ENCODE data around the gene ATP1B3. TPM values are rescaled to one million over a fixed set of nuclear protein-coding genes. Genes with fewer than 3 reads are reported as not detected.

ATP1B3 gene
- polyA plus RNA-seq, 1 donor (not counting 4 experiments of a cell fraction or from before 2014, with no cell fraction given) = 345 TPM

DNA sequence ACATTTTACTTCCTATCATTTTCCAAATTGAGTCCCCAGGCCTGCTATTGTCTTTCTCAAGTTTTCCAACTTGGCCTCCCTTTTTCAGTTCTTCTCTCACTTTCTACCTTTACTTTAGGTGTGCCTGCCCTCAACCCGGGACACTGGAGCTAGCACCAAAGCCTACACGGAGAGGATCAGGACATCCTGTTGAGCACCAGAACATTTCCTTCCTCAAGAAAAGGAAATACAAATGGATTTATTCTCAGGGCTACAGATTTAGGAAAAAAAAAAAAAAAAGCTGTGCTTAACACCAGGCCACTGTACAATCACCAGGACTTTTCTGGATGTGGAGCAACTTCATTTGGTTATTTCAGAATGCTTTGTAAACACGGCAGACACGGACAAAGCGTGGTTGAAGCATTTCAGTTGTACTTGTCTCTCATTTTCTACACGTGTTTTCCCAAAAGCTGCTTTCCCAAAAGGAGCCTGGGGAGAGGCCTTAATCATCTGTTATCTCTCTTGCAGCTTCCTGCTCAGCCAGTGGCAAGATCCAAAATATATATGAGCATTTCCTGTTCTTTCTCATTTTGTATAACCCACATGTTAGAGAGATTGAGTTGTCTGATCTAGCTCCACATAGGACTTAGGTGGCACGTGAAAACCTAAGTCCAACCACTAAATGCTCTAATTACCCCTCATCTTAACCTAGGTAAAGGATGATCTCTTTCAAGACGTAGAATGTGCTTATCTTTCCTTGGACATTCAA is 15.5 kb upstream of the ATP1B3 start:
- no peak for DNase-seq (ENCODE audit: low read depth, low spot score)
- peaks cover 5% of the 10 kb centered on the region for H3K4me1 ChIP-seq (ENCODE audit: control insufficient read depth, extremely low read depth, insufficient read depth, low read length)
- H3K4me2 ChIP-seq (ENCODE audit: control insufficient read depth, extremely low read depth, insufficient read depth, low read depth, low read length) = no peak overlapping the region
- no peak for FAIRE-seq
- no peaks in the 10 kb centered on the region for H4K20me1 ChIP-seq (ENCODE audit: control insufficient read depth, extremely low read depth, insufficient read depth, low read length)
- H3K9ac ChIP-seq (ENCODE audit: control insufficient read depth, extremely low read depth, insufficient read depth, low read length) = no peak overlapping the region
- dilution Hi-C loops (cut with MboI; ENCODE audit: extremely low pct_ligation_motif_present, low sequenced_read_pairs) = no loop called here
- H3K79me2 ChIP-seq (ENCODE audit: control insufficient read depth, insufficient read depth, low read length) = no peaks in the 10 kb centered on the region
- H2AFZ ChIP-seq (ENCODE audit: control insufficient read depth, low read length) = peak overlapping the region; percentile 46
- TF ChIP-seq EZH2 (IDR thresholded peaks at IDR 0.05; ENCODE audit: low read length) (no peak), CTCF (optimal IDR thresholded peaks at IDR 0.05 in 1 of 3, IDR thresholded peaks at IDR 0.05 in 1 of 3, conservative IDR thresholded peaks at IDR 0.05 in 1 of 3; ENCODE audit: extremely low read depth in 1 of 3, insufficient read depth in 2 of 3, low read length in 3 of 3) (no peak)
- no peaks in the 10 kb centered on the region for H3K9me1 ChIP-seq (ENCODE audit: control insufficient read depth, extremely low read depth, insufficient read depth, low read length)
- no peaks in the 10 kb centered on the region for H3K27me3 ChIP-seq (ENCODE audit: control insufficient read depth, extremely low read depth, insufficient read depth, low read length)
- no peaks in the 10 kb centered on the region for H3K36me3 ChIP-seq (ENCODE audit: control insufficient read depth in 2 of 2, extremely low read depth in 1 of 2, insufficient read depth in 2 of 2, low read length in 2 of 2)
- H3K27ac ChIP-seq (ENCODE audit: control insufficient read depth, insufficient read depth, low read length) = no peak overlapping the region
- no peaks in the 10 kb centered on the region for H3K9me3 ChIP-seq (ENCODE audit: control insufficient read depth, low read depth, low read length)
- no peak overlapping the region for H3K4me3 ChIP-seq (ENCODE audit: control insufficient read depth in 2 of 3, extremely low read depth in 1 of 3, insufficient read depth in 2 of 3, low read depth in 1 of 3, low read length in 3 of 3)

DNA sequence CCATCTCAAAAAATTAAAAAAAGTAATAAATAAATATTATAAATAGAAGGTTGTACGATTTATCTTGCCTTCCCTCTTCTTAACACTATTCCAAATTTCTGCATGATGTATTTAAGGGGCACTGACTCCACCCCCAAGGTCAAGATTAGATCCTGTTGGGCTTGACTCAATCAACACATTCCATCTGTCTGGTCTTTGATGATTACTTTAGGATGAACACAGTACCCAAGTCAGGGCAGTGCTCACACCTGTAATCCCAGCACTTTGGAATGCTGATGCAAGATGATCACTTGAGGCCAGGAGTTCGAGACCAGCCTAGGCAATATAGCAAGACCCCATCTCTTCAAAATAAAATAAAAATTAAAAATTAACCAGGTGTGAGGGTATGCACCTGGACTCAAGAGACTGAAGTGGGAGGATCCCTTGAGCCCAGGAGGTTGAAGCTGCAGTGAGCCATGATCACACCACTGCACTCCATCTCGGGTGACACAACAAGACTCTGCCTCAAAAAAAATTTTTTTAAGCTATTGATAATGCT is 14.1 kb upstream of the ATP1B3 start:
- H3K9me1 ChIP-seq (ENCODE audit: control insufficient read depth, extremely low read depth, insufficient read depth, low read length) = no peaks in the 10 kb centered on the region
- DNase-seq (ENCODE audit: low read depth, low spot score) (no peak), FAIRE-seq (no peak)
- H3K27me3 ChIP-seq (ENCODE audit: control insufficient read depth, extremely low read depth, insufficient read depth, low read length) = no peaks in the 10 kb centered on the region
- peaks cover 5% of the 10 kb centered on the region for H3K4me1 ChIP-seq (ENCODE audit: control insufficient read depth, extremely low read depth, insufficient read depth, low read length)
- no peak overlapping the region for H2AFZ ChIP-seq (ENCODE audit: control insufficient read depth, low read length)
- no peaks in the 10 kb centered on the region for H3K79me2 ChIP-seq (ENCODE audit: control insufficient read depth, insufficient read depth, low read length)
- TF ChIP-seq EZH2 (IDR thresholded peaks at IDR 0.05; ENCODE audit: low read length) = no peak
- TF ChIP-seq CTCF (optimal IDR thresholded peaks at IDR 0.05 in 1 of 3, IDR thresholded peaks at IDR 0.05 in 1 of 3, conservative IDR thresholded peaks at IDR 0.05 in 1 of 3; ENCODE audit: extremely low read depth in 1 of 3, insufficient read depth in 2 of 3, low read length in 3 of 3) = no peak
- H3K36me3 ChIP-seq (ENCODE audit: control insufficient read depth in 2 of 2, extremely low read depth in 1 of 2, insufficient read depth in 2 of 2, low read length in 2 of 2) = no peaks in the 10 kb centered on the region
- H3K9ac ChIP-seq (ENCODE audit: control insufficient read depth, extremely low read depth, insufficient read depth, low read length) = no peak overlapping the region
- H3K27ac ChIP-seq (ENCODE audit: control insufficient read depth, insufficient read depth, low read length) = no peak overlapping the region
- dilution Hi-C loops (cut with MboI; ENCODE audit: extremely low pct_ligation_motif_present, low sequenced_read_pairs) = no loop called here
- no peaks in the 10 kb centered on the region for H4K20me1 ChIP-seq (ENCODE audit: control insufficient read depth, extremely low read depth, insufficient read depth, low read length)
- no peak overlapping the region for H3K4me3 ChIP-seq (ENCODE audit: control insufficient read depth in 2 of 3, extremely low read depth in 1 of 3, insufficient read depth in 2 of 3, low read depth in 1 of 3, low read length in 3 of 3)
- H3K4me2 ChIP-seq (ENCODE audit: control insufficient read depth, extremely low read depth, insufficient read depth, low read depth, low read length) = no peak overlapping the region
- H3K9me3 ChIP-seq (ENCODE audit: control insufficient read depth, low read depth, low read length) = no peaks in the 10 kb centered on the region

Data from keratinocyte (primary cell).